Stimulated activated naive CD8-positive, alpha-beta T cell treated with anti-CD3 and anti-CD28 coated beads, Interleukin-15, amount 100 ng/mL, for 72 hours (primary cell): ENCODE measurements around the gene GBE1.
"Not testable (repeated sequence)": the region's sequence is repeated elsewhere in the genome, so short reads cannot be mapped to it uniquely, and the experiment has no call there.

Experiments
- ATAC-seq: fragments of 150-1000 bp; cut with Tn5 transposase; 2 replicates; pipeline ENCODE4 v1.10.0; 2021; ENCODE audit warnings: mild to moderate bottlenecking, moderate library complexity
- DNase-seq, 2 donors: peaks; one replicate each; pipeline ENCODE4 v3.0.0; 2021 to 2022
- H3K27ac Mint-ChIP-seq, 2 donors: one replicate each; pipeline ENCODE4 v1.8.0; 2022; ENCODE audit warnings: mild to moderate bottlenecking in 2 of 2, mixed read lengths in 2 of 2, moderate library complexity in 2 of 2
- H3K27me3 Mint-ChIP-seq: one replicate; pipeline ENCODE4 v1.8.0; 2022; ENCODE audit warnings: mixed read lengths
- H3K4me1 Mint-ChIP-seq: one replicate; pipeline ENCODE4 v1.8.0; 2022; ENCODE audit warnings: mild to moderate bottlenecking, mixed read lengths
- H3K4me3 Mint-ChIP-seq, 2 donors: one replicate each; pipeline ENCODE4 v1.8.0; 2022; ENCODE audit warnings: mild to moderate bottlenecking in 2 of 2, mixed read lengths in 2 of 2, moderate library complexity in 1 of 2
- H3K9me3 Mint-ChIP-seq, 2 donors: one replicate each; pipeline ENCODE4 v1.8.0; 2022; ENCODE audit warnings: mixed read lengths in 2 of 2

GBE1 gene

DNA sequence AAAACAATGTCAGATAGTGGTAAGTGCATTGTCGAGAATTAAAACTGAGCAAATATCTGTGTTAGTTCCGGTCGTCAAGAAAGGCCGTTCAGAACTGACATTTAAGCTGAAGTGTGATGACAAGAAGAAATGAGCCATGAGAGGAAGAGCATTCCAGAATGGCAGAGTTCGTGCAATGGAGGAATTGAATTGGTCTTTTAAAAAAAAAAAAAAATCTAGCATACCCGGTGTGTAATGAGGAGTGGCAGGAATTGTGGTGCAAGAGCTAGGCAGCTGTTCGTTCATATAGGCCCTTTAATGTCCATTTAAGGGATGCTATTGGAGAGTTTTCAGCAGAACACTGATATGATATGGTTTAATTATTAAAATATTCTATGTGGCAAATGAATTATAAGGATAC is 2.6 kb upstream of the GBE1 start:
- H3K4me3 Mint-ChIP-seq = no peak overlapping the region
- no peaks in the 10 kb centered on the region for H3K9me3 Mint-ChIP-seq
- DNase-seq = no peak
- H3K4me1 Mint-ChIP-seq = peaks cover 27% of the 10 kb centered on the region
- no peak overlapping the region for H3K27ac Mint-ChIP-seq
- no peaks in the 10 kb centered on the region for H3K27me3 Mint-ChIP-seq
- ATAC-seq = no peak

DNA sequence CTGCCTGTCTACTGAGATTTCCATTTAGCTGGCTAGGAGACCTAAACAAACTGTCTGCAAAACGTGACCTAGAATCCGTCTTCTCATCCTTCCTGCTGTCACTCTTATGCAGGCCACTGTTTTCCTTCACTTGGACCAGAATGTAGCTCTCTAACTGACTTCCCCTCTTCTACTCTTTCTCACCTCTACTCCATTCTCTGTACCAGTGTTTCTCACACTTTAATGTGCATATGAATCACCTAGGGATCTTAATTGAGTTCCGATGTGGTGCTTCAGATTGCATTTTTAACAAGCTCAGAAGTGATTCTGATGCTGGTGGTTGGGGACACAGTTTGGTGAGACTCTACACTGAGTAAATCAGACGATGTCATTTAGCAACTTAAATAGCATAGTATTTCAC is 1.6 kb upstream of the GBE1 start:
- no peaks in the 10 kb centered on the region for H3K9me3 Mint-ChIP-seq
- peaks cover 34% of the 10 kb centered on the region for H3K4me1 Mint-ChIP-seq
- no peak for DNase-seq
- peak overlapping the region in 1 of 2 donors; percentile 2 for H3K4me3 Mint-ChIP-seq
- no peak overlapping the region for H3K27ac Mint-ChIP-seq
- H3K27me3 Mint-ChIP-seq = no peaks in the 10 kb centered on the region
- no peak for ATAC-seq

DNA sequence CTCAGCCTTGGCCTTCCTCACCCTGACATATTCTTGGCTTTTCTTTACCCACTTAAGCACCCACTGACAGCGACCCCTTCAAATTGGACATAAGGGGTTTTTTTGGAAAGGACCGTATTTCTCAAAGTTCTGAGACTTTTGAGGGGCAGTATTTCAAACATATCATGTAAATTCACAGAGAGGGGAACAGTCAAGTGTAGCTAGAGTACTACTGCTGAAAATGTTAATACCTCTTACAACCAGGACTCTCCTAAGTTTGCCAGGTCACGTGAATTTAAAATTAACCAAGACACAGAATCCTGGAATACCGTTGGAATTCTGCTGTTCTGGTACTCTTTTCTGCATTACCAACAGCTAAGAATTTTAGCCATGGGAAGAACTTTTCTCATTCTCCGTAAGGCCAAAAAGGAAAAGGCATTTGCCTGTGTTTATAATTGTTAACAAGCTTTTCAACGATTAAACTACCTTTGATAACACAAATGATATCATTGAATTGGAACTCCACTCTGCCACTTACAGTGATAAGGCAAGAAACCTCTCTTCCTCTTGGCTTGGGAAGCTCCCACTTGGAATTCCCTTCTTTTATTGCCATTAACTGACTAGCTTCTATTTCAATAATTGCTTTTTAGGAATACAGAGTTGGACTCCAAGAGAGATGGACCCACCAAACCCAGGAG is 597 bp upstream of the GBE1 start:
- DNase-seq = no peak
- H3K27ac Mint-ChIP-seq = peak overlapping the region; percentile 94 to 99
- H3K4me1 Mint-ChIP-seq = peaks cover 43% of the 10 kb centered on the region

DNA sequence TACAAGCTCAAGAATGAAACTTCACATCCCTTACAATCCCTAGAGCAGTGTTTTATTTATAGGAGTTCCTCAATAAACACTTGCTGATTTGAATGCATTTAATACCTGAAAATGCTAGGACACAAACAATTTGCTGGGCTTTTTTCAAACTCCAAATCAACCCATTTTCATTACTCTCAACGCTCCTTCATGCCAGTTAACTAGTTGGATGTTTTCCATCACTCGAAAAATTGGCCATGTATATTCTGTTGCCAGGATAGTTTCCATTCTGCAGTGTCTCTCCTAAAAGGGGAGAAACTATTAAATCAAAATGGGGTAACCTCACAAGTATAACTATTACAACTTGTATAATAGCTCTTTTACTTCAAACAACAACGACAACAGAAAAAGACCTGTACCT is 1.2 kb downstream of the GBE1 start:
- ATAC-seq (no peak), DNase-seq (no peak)
- H3K27ac Mint-ChIP-seq = peak overlapping the region; percentile 94 to 99
- H3K4me1 Mint-ChIP-seq = peaks cover 52% of the 10 kb centered on the region
- no peaks in the 10 kb centered on the region for H3K9me3 Mint-ChIP-seq
- H3K4me3 Mint-ChIP-seq = peak overlapping the region; percentile 87 to 89
- no peaks in the 10 kb centered on the region for H3K27me3 Mint-ChIP-seq

More for the DNA sequence above, 597 bp upstream of the GBE1 start:
- H3K9me3 Mint-ChIP-seq = no peaks in the 10 kb centered on the region
- ATAC-seq = no peak
- H3K4me3 Mint-ChIP-seq = peak overlapping the region; percentile 87 to 89
- no peaks in the 10 kb centered on the region for H3K27me3 Mint-ChIP-seq

DNA sequence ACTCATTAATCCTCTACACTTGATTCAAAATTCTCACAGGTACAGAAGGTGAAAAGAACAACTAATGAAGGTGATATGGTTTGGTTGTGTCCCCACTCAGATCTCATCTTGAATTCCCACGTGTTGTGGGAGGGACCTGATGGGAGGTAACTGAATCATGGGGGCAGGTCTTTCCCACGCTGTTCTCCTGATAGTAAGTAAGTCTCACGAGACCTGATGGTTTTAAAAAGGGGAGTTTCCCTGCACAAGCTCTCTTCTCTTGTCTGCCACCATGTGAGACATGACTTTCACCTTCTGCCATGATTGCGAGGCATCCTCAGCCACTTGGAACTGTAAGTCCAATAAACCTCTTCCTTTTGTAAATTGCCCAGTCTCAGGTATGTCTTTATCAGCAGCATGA is 2.7 kb downstream of the GBE1 start:
- ATAC-seq, DNase-seq, H3K27me3 Mint-ChIP-seq, H3K27ac Mint-ChIP-seq, H3K4me3 Mint-ChIP-seq: not testable (repeated sequence)
- H3K4me1 Mint-ChIP-seq = peaks cover 63% of the 10 kb centered on the region
- peaks cover 4 to 11% of the 10 kb centered on the region in 2 donors for H3K9me3 Mint-ChIP-seq

DNA sequence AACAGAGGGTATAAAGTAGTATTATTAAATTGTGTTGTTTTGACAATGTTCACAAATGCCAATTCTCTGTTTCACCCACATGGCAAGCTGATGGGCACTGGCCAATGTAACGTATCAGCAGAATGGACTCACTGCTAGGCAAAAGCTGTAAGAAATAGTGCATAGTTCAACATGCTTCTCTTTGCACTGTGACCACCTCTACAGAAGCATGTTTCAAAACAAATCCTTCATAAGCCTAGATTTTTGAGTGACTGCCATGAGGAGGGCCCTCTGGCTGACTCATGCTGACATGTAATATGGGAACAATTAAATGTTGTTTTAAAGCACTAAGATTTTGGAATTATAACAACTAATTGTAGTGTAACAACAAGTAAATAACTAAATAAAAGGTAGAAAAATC is 3.2 kb downstream of the GBE1 start:
- Mint-ChIP-seq H3K27me3 (no peaks in the 10 kb centered on the region), H3K4me1 (peaks cover 61% of the 10 kb centered on the region), H3K9me3 (peaks cover 4 to 11% of the 10 kb centered on the region in 2 donors), H3K4me3 (no peak overlapping the region), H3K27ac (no peak overlapping the region)
- ATAC-seq (no peak), DNase-seq (no peak)

DNA sequence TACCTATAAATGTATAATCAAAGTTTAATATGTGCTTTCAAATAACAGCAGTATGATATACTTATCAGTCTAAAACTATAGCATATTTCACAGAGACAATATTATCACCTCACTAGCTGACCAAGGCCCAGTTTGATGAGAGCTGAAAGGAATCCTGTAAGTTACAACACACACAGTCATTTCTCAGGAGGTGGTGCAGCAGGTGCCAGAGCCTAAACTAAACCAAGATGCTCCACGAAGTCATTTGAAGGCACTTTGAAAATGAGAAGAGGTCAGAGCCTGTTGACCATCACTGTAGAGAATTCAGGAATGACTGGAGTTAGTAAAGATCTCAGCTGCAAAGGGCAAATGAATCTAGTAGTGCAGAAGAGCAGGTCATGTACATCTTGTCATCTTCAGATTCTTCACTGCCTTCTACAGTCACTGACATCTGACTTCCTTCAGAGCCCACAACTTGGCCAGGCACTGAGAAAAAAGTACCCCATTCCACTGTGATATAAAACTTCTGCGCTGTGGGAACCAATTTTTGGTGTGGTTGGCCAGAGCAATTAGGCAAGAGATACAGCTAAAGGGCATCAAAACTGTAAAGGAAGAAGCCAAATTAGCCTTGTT is 7.9 kb downstream of the GBE1 start:
- ATAC-seq (no peak), DNase-seq (no peak)
- Mint-ChIP-seq H3K4me1 (peaks cover 36% of the 10 kb centered on the region), H3K4me3 (no peak overlapping the region), H3K9me3 (peaks cover 4 to 11% of the 10 kb centered on the region in 2 donors), H3K27me3 (no peaks in the 10 kb centered on the region), H3K27ac (no peak overlapping the region)

DNA sequence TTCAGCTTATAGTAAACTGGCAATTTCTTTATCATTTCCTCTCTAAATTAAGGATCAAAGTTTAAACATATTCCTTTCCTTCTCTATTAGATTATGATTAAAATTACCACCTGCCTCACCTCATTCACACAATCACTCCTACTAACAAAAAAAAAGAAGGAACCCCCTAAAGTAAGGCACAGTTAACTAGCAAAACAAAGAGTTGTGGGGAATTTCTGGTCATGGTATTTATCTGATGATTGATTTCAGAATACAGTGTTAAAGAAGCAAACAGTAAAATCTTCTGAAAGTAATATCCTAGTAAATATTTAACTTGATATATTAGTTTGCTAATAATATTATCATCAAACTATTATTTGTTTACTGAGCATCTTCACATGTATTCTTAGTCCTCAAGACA is 8.8 kb downstream of the GBE1 start:
- no peak for DNase-seq
- H3K4me1 Mint-ChIP-seq = peaks cover 31% of the 10 kb centered on the region
- H3K9me3 Mint-ChIP-seq = peaks cover 4 to 11% of the 10 kb centered on the region in 2 donors
- H3K27ac Mint-ChIP-seq = no peak overlapping the region
- no peaks in the 10 kb centered on the region for H3K27me3 Mint-ChIP-seq
- ATAC-seq = no peak
- no peak overlapping the region for H3K4me3 Mint-ChIP-seq

DNA sequence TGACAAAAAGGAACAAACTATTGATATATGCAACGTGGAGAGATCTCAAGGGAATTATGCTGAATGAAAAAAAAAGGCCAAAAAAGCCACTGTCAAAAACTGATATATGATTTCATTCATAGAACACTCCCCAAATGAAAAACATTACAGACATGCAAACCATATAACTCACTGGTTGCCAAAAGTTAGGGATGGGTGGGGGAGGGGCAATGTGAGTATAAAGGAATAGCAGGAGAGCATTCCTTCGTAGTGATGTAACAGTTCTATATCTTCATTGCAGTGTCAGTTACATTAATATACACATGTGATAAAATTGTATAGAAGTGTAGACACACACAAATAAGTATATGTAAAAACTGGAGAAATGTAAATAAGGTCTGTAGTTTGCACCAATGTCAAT is 12.2 kb downstream of the GBE1 start:
- no peak overlapping the region for H3K4me3 Mint-ChIP-seq
- DNase-seq = no peak
- no peak for ATAC-seq
- no peaks in the 10 kb centered on the region for H3K27me3 Mint-ChIP-seq
- peaks cover 11% of the 10 kb centered on the region for H3K4me1 Mint-ChIP-seq
- peaks cover 0 to 3% of the 10 kb centered on the region in 2 donors for H3K9me3 Mint-ChIP-seq
- H3K27ac Mint-ChIP-seq = no peak overlapping the region

DNA sequence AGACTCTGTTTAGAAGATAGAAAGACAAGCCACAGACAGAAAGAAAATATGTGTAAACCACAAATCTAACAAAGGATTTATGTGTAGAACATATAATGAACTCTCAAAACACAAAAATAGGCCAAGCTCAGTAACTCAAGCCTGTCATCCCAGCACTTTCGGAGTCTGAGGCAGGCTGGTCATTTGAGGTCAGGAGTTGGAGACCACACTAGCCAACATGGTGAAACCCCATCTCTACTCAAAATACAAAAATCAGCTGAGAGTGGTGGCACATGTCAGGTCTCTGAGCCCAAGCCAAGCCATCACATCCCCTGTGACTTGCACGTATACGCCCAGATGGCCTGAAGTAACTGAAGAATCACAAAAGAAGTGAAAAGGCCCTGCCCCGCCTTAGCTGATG is 14.2 kb downstream of the GBE1 start:
- not testable (repeated sequence) for H3K4me3 Mint-ChIP-seq, H3K27me3 Mint-ChIP-seq, DNase-seq, ATAC-seq, H3K27ac Mint-ChIP-seq, H3K9me3 Mint-ChIP-seq
- H3K4me1 Mint-ChIP-seq = peaks cover 16% of the 10 kb centered on the region

DNA sequence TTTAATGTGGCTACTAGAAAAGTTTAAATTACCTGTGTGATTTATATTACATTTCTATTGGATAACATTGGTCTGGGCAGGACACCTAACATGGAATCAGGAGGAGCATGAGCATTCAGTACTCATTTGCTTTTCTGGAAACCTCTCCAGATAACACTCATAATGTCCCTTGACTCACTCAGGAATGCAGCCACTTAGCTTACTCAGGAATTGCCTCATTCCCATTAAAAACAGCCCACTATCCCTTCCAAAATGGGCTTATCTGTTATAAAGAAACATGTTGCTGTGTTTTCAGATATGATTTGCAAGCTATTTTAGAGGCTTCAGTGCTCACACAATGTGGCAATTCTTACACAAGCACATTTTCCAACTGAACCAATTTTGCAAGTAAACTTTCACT is 17.1 kb downstream of the GBE1 start:
- no peak overlapping the region for H3K4me3 Mint-ChIP-seq
- DNase-seq (no peak), ATAC-seq (no peak)
- peaks cover 22% of the 10 kb centered on the region for H3K4me1 Mint-ChIP-seq
- no peak overlapping the region for H3K27ac Mint-ChIP-seq
- H3K9me3 Mint-ChIP-seq = no peaks in the 10 kb centered on the region
- no peaks in the 10 kb centered on the region for H3K27me3 Mint-ChIP-seq

DNA sequence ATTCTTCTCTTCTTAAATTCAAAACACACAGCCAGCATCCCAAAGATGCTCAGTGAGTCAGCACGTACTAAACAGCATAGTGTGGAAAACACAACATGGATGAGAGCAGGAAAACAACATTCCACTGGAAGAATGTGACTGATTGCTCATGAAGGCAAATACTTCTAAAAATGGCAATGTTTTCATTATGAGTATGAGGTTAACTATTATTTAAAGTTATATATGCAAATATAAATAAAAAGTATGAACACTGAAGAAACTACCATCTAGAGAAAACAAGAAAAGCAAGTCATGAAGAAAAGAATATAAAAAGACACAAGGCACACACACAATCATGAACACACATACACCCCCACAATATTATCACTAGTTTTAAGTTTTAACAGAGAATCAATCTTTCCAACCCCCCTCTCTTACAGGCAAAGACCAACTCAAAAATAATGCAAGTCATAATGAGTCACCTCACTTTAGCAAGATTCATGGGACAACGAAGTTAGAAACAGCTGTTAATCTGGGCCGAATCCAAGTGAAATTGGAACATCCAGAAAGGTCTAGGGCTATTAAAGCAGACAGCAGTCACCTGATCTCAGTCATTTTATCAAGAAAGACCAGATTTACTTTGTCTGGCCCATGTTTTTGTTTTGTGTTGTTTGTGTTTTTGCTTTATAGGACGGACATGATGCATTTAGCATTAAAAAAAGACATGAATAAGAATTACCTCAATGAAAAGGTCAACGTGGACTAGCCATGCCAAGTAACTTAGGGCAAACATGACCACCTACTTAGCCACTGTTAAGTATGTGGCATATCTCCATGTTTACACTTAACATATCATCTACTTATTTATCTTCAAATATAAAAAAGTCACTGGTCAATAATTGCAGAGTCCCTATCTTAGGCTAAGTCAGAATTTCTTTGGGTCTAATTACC is 18.1 kb downstream of the GBE1 start:
- Mint-ChIP-seq H3K4me1 (peaks cover 22% of the 10 kb centered on the region), H3K9me3 (no peaks in the 10 kb centered on the region), H3K27ac (no peak overlapping the region), H3K27me3 (no peaks in the 10 kb centered on the region), H3K4me3 (no peak overlapping the region)
- ATAC-seq (no peak), DNase-seq (no peak)

DNA sequence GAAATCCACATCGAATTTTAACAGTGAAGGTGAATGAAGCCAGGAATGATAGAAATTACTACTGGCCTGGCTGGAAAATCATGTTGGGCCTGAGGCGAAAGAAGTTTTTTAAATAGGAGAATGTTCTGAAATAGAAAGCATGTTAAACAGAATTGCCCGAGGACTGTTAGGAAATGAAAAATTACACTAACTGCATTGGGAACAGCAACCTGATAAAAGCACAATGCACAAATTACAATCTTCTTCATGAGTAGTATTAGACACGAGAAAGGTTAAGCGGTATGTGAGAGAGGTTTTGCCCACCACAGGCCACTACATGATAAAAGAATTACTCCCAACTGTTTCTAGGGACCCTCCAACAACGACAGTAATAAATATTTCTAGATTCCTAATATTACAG is 18.9 kb downstream of the GBE1 start:
- Mint-ChIP-seq H3K9me3 (no peaks in the 10 kb centered on the region), H3K27me3 (no peaks in the 10 kb centered on the region), H3K27ac (no peak overlapping the region), H3K4me1 (peaks cover 18% of the 10 kb centered on the region), H3K4me3 (no peak overlapping the region)
- ATAC-seq (no peak), DNase-seq (no peak)

DNA sequence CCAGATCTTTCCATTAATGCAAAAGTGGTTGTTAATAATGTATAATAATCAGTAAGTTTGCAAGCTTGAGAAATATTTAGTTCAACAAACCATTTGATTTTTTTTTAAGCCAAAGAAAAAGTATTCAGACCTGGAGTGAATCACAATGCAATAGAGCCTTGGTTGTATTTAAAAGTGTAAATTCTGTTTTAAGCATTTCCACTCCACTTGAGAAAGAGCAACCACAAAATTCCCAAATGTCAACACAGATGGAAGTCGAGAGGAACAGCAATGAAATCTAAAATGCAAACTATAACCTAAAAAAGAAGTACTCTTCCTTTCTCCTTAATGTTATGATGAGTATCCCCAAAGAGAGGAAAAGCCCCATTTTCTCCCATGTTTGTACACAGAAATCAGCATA is 20.2 kb downstream of the GBE1 start:
- peaks cover 17% of the 10 kb centered on the region for H3K4me1 Mint-ChIP-seq
- no peak overlapping the region for H3K27ac Mint-ChIP-seq
- ATAC-seq (no peak), DNase-seq (no peak)
- no peaks in the 10 kb centered on the region for H3K27me3 Mint-ChIP-seq
- no peak overlapping the region for H3K4me3 Mint-ChIP-seq
- no peaks in the 10 kb centered on the region for H3K9me3 Mint-ChIP-seq

DNA sequence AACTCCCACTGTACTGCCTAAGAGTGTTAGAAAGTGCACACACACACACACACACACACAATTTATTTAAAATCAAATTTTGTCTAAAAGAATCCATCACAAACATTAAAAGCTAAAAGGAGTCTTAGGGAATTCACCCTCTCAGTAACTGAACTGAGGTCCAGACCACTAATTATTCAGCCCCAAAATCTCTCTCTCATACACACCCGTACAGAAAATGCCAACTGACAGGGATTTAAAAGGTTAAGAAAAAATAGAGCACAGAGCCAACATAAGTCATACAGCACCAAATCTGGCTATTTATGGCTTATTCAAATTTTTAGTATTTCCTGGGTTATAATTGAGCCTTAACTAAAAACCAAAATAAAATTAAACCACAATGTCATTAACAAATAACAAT is 20.7 kb downstream of the GBE1 start:
- DNase-seq (no peak), ATAC-seq (no peak)
- Mint-ChIP-seq H3K27ac (no peak overlapping the region), H3K4me1 (peaks cover 17% of the 10 kb centered on the region), H3K27me3 (no peaks in the 10 kb centered on the region), H3K9me3 (no peaks in the 10 kb centered on the region), H3K4me3 (no peak overlapping the region)

DNA sequence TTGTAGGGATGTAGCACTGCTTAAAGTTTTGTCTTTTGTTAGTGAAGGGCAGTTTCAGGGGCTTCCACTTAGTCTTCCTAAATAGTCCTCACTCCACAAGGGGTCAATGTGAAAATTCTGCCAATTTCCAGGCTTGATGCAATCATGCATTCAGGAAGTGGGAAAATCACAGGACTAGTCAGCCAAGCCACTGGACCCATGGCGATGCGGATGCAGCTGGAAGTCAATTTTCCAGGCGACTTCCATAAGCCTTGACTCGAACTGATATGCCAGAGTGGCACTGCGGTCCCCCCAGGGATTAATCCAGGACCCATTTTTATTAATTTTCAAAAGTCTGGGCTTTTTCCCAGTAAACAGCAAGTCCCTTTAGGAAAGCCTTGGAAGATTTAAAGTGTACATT is 26.1 kb downstream of the GBE1 start:
- Mint-ChIP-seq H3K9me3 (no peaks in the 10 kb centered on the region), H3K4me3 (no peak overlapping the region), H3K27me3 (no peaks in the 10 kb centered on the region), H3K27ac (no peak overlapping the region), H3K4me1 (no peaks in the 10 kb centered on the region)
- ATAC-seq (no peak), DNase-seq (no peak)
